HG03139 (cell line): ENCODE results near the gene SENP2.
"Not testable (repeated sequence)": the region's sequence is repeated elsewhere in the genome, so short reads cannot be mapped to it uniquely, and the experiment has no call there.

Source experiments
- ATAC-seq: cut with Tn5 transposase; IDR thresholded peaks from one replicate; pipeline ENCODE4 v1.9.1; 2021; ENCODE audit not compliant: unreplicated experiment

The SENP2 gene

DNA sequence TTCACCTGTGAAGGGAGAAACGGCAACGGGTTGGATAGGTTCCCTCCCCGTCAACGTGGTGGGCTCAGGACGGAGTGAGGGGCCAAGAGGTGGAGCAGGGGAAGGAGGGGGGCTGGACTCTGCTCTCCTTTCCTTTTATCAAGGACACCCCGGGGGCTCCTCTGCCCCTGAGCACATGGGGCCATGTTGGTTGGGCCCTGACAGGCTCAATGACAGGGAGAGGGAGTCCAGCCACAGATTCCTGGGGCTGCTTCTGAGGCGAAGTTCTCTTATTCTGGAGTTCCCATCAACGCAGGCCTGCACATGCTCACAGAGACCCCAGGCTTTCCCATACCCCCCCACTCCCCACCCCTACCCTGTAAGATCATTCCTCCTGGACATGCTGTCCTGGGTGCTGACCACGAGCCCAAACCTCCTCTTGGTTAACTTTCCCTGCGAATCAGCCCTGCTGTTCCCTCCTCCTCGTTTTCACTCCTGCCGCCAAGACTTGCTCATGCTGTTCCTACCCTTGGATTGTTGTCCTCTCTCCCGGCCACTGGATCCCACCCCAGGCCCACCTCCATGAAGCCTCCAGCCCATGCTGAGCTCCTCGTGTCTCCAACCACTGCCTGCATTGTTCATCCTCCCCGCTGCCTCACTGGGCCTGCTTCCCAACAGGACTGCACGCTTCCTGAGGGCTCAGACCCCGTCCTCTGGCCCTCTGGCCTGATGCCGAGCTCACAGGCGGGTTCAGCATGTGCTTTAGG is 61.2 kb downstream of the SENP2 start:
- ATAC-seq: no peak

- ATAC-seq: no peak
Measured at GRCh38 chr3:185647880-185648210, 61.8 kb downstream of the SENP2 start.

DNA sequence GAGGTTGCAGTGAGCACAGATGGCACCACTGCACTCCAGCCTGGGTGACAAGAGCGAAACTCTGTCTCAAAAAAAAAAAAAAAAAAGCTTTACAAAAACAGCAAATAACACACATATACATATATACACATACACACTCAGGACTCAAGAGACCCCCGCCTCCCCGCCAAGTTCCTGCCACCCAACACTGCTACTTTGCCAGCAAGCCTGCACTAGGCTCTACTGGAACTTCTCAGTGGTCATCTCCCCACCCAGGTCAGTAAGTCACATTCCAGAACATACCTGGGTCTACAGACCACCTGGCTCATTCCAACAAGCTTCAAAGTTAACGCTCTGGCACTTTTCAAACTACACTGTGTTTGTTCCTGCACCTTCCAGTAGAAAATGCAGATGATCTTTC is 62.3 kb downstream of the SENP2 start:
- no peak for ATAC-seq

DNA sequence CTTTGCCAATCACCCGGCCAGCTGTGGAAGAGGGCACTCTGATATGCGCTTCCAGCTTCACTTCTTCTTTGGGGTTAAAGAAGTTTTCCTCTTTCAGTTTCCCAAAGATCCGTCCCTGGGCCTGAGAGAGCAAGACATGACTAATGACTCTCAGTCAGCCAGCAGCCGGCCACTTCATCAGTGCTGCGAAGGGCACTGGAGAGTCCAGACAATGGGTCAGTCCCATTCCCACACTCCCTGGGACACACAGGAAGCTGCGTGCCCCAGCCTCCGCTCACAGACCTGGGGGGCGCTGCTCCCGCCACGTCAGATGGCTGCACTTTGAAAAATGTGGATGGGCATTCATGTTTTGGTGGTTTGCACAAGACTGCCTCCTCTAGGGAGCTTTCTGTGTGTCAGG is 63.3 kb downstream of the SENP2 start:
- no peak for ATAC-seq

DNA sequence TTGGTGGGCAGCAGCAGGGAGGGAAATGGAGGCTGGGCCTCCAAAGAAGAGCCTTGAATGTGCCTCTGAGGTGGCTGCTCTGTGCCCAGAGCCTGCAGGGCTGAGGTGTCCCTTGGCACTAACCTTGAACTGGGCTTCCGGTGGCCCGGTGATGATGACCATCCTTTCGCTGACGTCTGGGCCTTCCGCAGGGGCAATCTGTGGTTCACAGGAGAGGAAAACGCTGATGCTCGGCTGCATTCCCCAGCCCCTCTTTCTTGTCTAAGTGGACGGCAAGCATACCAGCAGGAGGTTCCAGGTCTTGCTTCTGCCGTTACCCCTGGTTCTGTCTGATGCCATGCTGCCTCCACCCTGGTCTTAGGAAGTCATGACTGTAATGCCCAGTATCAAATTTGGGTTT is 65.9 kb downstream of the SENP2 start:
- no peak for ATAC-seq

- no peak for ATAC-seq
Measured at GRCh38 chr3:185653949-185654757, 68.1 kb downstream of the SENP2 start.

DNA sequence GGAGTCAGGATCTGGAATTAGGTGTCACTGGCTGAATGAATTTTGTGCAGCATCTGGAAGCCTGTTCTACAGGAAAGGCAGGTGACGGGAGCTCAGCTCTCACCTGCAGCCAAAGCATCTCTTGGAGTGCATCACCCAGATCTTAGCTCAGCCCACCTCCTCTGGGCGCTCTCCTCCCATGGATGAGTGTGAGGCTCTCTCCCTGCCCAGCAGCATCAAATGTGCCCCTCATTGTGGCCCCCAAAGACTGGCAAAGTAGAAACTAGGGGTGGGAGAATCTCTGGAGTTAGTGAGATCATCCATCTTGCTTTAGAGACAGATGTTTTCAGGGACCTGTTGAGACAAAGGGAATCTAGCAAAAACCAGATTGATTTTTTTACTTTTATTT is 68.7 kb downstream of the SENP2 start:
- no peak for ATAC-seq

DNA sequence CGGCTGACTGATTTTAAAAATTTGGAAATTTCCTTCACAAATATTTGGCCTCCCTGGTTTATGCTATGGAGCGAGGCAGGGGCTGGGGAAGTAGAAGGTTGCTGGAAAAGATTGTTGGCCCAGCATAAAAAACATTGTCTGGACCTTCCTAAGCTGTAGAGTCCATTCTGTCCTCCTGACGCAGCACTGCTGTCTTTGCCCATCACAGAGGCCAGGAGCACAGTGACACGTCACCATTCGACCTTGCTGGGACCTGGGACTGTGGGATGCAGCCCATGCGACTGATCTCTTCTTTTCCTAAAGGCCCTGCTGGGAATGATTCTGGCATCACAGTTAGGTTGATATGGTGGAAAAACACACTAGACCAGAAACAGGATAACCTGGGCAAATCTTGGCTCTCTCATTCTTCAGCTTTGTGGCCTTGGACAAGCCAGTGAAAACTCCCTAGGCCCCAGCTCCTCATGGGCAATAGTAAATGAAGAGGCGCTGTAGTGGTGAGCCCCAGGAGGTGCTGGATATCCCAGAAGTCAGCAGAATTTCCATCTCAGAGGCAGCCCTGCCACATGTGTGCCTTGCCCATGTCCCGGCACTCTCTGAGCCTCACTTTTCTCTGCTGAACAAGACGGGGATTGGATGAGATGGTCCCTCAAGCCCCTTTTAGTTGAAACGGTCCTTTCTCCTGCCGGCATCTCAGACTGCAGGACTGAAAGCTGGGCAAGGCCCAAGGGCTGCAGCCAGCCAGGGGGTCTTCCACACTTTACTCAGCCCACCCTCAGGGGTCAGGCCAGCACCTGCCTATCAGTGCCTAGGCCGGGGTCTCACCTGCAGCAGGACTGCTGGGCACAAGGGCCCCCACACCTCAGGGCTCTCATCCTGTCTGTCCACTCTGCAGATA is 69.6 kb downstream of the SENP2 start:
- no peak for ATAC-seq

DNA sequence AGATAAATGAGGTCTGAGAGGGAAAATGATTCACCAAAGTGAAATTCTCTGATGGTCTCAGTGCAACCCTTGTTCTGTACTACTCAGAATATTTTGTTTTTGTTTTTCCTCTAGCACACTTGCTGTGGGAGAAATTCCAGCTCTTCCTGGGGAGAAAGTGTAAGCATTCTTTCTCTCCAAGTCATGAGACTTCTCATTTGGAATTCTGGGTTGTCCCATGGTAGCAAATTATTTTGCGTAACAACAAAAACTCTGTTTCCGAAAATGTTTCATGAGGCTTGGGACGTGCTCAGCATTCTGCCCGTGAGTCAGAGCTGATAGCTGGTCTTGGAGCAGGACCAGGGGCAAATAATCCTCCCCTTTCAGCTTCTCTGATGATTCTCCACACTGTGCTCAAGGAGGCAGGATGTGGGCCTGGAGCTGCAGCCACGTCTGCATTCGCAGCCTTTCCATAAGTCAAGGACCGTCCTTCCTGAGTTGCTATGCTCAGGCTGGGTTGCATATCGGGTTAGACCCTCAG is 70.3 kb downstream of the SENP2 start:
- no peak for ATAC-seq

DNA sequence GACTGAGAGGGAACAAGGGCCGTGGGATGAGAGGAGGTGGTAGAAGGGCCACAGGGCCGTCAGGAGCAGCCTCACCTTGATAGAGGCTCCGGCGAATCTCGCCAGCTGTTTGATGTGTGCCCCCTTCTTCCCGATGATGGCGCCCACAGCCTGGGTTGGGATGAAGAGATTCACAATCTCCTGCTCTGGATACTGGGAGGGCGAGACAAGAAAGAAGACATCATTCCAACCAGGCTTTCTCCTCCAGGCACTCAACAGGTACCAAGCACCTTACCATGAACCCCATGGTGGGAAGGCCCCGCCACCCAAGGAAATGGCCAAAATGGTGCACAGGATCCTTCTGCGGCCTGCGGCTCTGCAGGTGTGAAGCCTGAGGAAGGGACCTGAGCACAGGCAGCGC is 71.1 kb downstream of the SENP2 start:
- no peak for ATAC-seq

GRCh38 chr3:185657691-185658503 is 71.8 kb downstream of the SENP2 start:
- no peak for ATAC-seq

DNA sequence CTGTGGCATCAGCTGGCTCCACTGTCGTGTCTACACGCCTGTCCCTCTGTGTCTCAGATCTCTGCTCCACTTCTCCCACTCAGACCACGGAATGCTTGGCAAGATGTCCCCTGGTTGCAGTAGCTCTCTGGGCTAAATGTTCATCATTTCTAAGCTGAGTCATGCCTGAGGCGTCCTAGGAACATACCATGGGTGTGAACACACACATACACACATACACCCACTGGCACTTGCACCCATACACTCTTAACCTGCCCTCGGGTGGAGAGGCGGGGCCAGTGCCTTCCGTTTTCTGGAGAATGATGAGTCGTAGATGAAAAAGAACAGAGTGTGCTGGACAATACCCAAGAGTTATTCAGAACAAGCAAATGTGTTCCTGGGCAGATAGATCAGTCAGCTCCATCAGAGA is 72.4 kb downstream of the SENP2 start:
- no peak for ATAC-seq

DNA sequence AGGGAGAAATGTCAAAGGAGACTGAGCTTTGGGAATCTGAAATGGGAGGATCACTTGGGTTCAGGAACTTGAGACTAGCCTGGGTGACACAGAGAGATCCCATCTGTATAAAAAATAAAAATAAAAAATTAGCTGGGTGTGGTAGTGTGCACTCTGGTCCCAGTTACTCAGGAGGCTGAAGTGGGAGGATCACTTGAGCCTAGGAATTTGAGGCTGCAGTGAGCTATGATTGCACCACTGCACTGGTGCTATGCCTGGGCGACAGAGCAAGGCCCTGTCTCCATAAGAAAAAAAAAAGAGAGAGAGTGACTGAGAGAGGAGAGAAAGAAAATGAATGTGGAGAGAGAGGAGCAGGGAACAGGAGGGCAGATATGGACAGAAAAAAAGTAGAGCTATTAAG is 72.8 kb downstream of the SENP2 start:
- ATAC-seq: no peak

DNA sequence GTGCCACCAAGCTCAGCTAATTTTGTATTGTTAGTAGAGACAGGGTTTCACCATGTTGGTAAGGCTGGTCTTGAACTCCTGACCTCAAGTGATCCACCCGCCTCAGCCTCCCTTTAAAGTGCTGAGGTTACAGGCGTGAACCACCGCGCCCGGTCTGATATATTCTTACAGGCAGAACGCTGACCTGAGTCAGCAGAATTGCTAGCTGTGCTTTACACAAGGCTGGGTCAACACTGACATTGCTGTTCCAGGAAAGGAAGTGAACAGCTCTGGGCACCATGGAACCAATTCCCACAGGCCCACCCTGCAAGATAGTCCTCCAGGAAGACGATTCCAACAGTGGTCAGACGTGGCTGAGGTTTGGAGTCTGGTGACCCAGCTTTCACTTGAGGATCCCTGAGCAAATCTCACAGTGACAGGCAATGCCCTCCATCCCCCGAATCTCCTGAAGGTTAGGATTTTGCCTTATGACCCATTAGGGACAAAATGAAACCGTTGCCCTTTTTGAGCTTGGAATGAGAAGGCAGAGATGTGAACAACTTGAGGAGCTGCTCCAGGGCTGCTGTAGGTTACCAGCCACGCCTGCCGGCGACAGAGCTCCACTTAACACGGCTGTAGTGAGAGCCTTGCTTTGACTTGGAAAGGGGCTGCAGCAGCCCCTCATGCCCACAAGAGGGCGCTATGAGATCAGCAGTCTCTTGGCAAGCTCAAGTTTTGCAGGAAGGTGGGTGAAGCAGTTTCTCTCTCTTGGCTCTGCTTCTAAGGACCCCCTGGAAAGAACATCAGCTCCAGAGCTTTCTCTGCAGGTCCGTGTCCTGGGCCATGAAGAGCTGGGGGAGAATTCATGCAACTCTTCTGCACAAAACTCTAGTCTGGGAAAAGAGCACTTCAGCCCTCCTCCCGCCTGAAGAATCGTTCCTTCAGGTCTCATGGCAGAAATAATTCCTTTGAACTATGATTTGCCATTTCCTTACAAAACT is 74.1 kb downstream of the SENP2 start:
- ATAC-seq: peak; percentile 67

DNA sequence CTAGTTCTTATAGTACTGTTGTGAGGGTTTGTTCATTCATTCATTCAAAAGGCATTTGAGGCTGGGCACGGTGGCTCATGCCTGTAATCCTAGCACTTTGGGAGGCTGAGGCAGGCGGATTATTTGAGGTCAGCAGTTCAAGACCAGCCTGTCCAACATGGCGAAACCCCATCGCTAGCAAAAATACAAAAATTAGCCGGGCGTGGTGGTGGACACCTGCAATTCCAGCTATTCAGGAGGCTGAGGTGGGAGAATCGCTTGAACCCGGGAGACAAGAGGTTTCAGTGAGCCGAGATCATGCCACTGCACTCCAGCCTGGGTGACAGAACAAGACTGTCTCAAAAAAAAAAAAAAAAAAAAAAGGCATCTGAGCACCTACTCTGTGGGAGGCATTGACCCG is 75.2 kb downstream of the SENP2 start:
- ATAC-seq: not testable (repeated sequence)

DNA sequence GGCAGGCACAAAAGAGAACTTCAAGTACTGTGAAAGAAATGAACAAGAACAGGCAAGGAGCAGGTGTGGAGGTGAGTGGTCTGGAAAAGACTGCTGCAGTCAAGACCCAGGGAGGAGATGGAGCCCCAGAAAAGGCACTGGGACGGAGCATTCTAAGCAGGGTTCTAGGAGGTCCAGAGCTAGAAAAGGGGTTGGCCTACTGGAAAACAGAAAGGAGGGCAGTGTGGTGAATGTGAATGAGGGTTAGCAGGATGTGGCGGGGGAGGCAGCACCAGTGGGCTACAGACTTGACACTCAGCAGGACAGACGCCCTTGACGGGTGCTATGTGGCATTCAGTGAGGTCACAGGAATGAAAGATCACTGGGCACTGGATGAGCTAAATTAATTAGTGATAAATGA is 75.7 kb downstream of the SENP2 start:
- ATAC-seq: no peak

GRCh38 chr3:185663929-185664328 is 77.8 kb downstream of the SENP2 start:
- ATAC-seq: no peak

GRCh38 chr3:185667574-185667973 is 81.5 kb downstream of the SENP2 start:
- no peak for ATAC-seq

- no peak for ATAC-seq
Measured at GRCh38 chr3:185677146-185677829, 91.2 kb downstream of the SENP2 start.
